Aorta (tissue), 5 donors: Measurements from ENCODE around the gene GREB1. TPM values are rescaled to one million over a fixed set of nuclear protein-coding genes. Genes with fewer than 3 reads are reported as not detected.

Source experiments
- ATAC-seq: fragments of 200-7000 bp; cut with Tn5 transposase; one replicate; pipeline ENCODE4 v1.9.1; 2022; ENCODE audit warnings: moderate library complexity; ENCODE audit not compliant: low FRiP score
- DNase-seq, 2 donors: peaks; one replicate each; pipeline ENCODE4 v3.0.0-alpha.2; 2020
- H3K27ac ChIP-seq, 2 donors: one replicate each; pipeline ENCODE4 v1.5.1; 2013; ENCODE audit warnings: low read length in 2 of 2, mild to moderate bottlenecking in 2 of 2, moderate library complexity in 2 of 2, control low read depth in 1 of 2, inconsistent platforms in 1 of 2, low read depth in 1 of 2
- H3K27me3 ChIP-seq, 2 donors: one replicate each; pipeline ENCODE4 v1.6.1; 2013; ENCODE audit warnings: control low read depth in 1 of 2, low read length in 1 of 2, mild to moderate bottlenecking in 1 of 2, moderate library complexity in 1 of 2; ENCODE audit not compliant: insufficient read depth in 2 of 2, control insufficient read depth in 1 of 2
- H3K36me3 ChIP-seq, 2 donors: one replicate each; pipeline ENCODE4 v1.6.1; 2013; ENCODE audit warnings: control low read depth in 1 of 2, low read length in 1 of 2, mild to moderate bottlenecking in 1 of 2; ENCODE audit not compliant: insufficient read depth in 2 of 2, control insufficient read depth in 1 of 2
- H3K4me1 ChIP-seq, 2 donors: one replicate each; pipeline ENCODE4 v1.6.1; 2013; ENCODE audit warnings: low read length in 2 of 2, control low read depth in 1 of 2, mild to moderate bottlenecking in 1 of 2, moderate library complexity in 1 of 2; ENCODE audit not compliant: insufficient read depth in 2 of 2, control insufficient read depth in 1 of 2
- H3K4me3 ChIP-seq, 2 donors: one replicate each; pipeline ENCODE4 v1.5.1; 2013; ENCODE audit warnings: low read length in 2 of 2, control low read depth in 1 of 2, mild to moderate bottlenecking in 1 of 2
- H3K9me3 ChIP-seq: one replicate; pipeline ENCODE4 v1.6.1; 2013; ENCODE audit warnings: mild to moderate bottlenecking, low read length; ENCODE audit not compliant: control insufficient read depth
- WGBS, 2 donors: extraction: QIAGEN DNeasy Blood & Tissue Kit; methylation state at CpG; one replicate each; pipeline ENCODE4 v1.1.7; 2013; 5-methylcytosine and 5-hydroxymethylcytosine counted together
- intact Hi-C, 2 donors: fragments of 100-400 bp; cut with DNase I; formaldehyde crosslinking; loops; one replicate each; pipeline versions ENCODE4 v1.14.2 to v1.15.0; 2022
- polyA plus RNA-seq, 2 donors: library from polyadenylated mRNA; stranded (reverse); fragments of 200-250 nt; gene quantifications; one replicate each; pipeline ENCODE4 v1.2.3, GENCODE V29; 2013
- total RNA-seq, 2 donors: library from RNA; stranded (reverse); fragmentation: NEBNext Ultra II Directional; extraction: Animal tissue kit (Norgen Biotek cat#: 25700); gene quantifications; one replicate each; pipeline ENCODE4 v1.2.1, GENCODE V29; 2021
- donor health status: healthy with polysubstance abuse.
- donor health status: Bipolar disorder and iron deficiency.
- donor health status: DM: no; HTN: no; CAD: no.
- donor health status: DM: no; HTN: no; CAD: no.
- donor health status: DM: yes; HTN: yes; CAD: no.

Gene GREB1
- total and polyA plus RNA-seq, 4 donors = 0.13 to 8.6 (median 7.2) TPM; not detected in 1

- Histone ChIP-seq H3K27me3 (no peaks in the 10 kb centered on the region), H3K4me3 (no peak overlapping the region), H3K9me3 (no peaks in the 10 kb centered on the region), H3K36me3 (no peaks in the 10 kb centered on the region), H3K4me1 (no peaks in the 10 kb centered on the region), H3K27ac (no peak overlapping the region)
- no peak for DNase-seq
- intact Hi-C loops = no loop called here
- ATAC-seq = no peak
- WGBS, 2 donors = 71 to 78% methylated on average over 14 of the region's 14 CpGs
Measured at GRCh38 chr2:11678306-11678960, 144.6 kb downstream of the GREB1 start.

DNA sequence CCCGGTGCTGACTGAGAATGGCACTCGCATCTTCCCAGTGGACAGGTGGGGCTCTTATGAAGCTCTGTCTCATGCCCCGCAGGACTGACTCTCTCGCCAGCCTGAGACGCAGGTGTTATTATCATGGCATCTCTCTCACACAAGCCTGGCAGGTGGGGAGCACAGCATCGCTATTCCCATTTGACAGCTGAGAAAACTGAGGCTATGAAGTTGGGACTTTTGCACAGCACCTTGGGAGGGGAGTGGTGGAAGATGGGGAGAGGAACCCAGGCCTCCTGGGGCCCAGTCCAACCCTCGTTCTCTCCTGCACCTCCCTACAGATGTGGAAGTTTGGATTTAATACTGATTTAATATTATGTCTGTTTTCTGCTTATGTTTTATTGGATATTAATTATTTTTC is 145.2 kb downstream of the GREB1 start:
- no peaks in the 10 kb centered on the region for H3K27me3 ChIP-seq
- H3K4me1 ChIP-seq = no peaks in the 10 kb centered on the region
- no peaks in the 10 kb centered on the region for H3K9me3 ChIP-seq
- WGBS, 2 donors = 77 to 82% methylated on average over 7 of the region's 7 CpGs
- H3K27ac ChIP-seq = no peak overlapping the region
- intact Hi-C loops = no loop called here
- no peak for DNase-seq
- no peak overlapping the region for H3K4me3 ChIP-seq
- no peak for ATAC-seq
- H3K36me3 ChIP-seq = no peaks in the 10 kb centered on the region

DNA sequence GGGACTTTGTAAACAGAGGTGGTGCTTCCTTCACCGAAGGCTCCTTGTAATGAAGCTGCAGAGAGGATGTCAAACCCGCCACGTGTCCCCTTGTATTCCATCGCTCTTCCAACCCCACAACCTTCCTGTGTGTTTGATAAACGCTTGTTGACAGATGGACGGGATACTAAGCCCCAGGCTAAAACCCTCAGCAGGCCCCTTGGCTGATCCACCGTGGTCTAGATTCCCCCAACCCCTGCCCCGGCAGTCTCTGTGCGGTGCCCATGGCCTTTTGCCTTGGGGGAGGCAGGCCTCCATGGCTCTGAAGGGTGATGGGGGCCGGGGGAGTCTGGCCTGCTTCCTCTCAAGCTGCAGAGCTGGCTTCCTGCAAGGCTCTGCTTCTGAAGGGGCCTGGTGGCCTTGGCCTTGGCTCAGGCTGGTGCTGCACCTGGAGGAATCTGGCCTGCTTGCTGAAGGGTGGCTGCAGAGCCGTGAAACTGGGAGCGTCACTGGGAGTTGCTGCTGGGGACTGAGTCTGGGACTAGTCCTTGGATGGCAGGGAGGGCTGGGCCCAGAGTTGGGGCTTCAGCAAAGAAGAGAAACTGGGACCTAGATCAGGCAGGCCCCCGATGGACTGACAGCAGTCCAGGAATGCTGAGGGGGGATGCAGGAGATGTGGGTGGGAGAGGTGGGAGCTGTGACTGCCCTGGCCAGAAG is 145.8 kb downstream of the GREB1 start:
- Histone ChIP-seq H3K4me1 (no peaks in the 10 kb centered on the region), H3K4me3 (no peak overlapping the region), H3K27ac (no peak overlapping the region), H3K9me3 (no peaks in the 10 kb centered on the region), H3K27me3 (no peaks in the 10 kb centered on the region), H3K36me3 (no peaks in the 10 kb centered on the region)
- WGBS, 2 donors = 87 to 91% methylated on average over 13 of the region's 13 CpGs
- ATAC-seq = no peak
- no peak for DNase-seq
- intact Hi-C loops = loop anchor here (10.0 kb wide), 1 partner anchor 205 kb away; no protein-coding TSS in a partner anchor

DNA sequence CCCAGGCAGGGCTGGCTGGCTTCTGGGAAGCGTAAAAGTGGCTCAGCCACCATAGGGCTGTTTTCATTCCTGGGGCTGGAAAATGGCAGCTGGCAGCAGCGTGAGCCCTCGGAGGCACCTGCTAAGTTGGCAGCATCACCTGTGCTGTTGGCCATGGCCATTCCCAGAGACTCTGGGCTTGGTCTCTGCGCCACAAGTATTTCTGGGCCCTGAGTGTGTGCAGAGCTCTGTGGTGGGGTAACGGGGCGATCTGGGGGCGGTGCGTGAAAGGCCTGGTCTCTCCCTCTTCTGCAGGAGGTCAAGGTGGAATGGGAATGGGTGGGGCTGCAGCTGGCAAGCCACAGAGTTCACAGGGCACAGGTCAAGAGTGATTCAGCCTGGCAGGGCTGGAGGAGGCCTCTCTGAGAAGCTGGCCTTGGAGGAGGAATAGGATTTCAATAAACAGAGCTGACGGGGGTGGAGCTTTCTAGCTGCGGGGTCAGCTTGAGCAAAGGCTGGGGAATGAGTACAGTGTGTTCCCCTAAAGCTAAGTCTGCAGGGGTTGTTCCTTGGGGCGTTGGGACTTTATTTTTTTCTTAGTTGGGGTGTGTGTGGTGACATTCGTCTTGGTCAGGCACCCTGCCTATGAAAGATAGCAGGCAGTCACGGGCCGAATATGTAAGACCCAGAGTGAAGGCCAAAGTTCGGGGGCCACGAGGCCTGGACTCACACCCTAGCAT is 146.5 kb downstream of the GREB1 start:
- DNase-seq (no peak), ATAC-seq (no peak)
- Histone ChIP-seq H3K36me3 (no peaks in the 10 kb centered on the region), H3K4me3 (no peak overlapping the region), H3K27me3 (no peaks in the 10 kb centered on the region), H3K27ac (no peak overlapping the region), H3K9me3 (no peaks in the 10 kb centered on the region), H3K4me1 (no peaks in the 10 kb centered on the region)
- intact Hi-C loops = loop anchor here (10.0 kb wide), 1 partner anchor 206 kb away; no protein-coding TSS in a partner anchor
- 84% methylated on average over 16 of the region's 16 CpGs for WGBS, 2 donors

DNA sequence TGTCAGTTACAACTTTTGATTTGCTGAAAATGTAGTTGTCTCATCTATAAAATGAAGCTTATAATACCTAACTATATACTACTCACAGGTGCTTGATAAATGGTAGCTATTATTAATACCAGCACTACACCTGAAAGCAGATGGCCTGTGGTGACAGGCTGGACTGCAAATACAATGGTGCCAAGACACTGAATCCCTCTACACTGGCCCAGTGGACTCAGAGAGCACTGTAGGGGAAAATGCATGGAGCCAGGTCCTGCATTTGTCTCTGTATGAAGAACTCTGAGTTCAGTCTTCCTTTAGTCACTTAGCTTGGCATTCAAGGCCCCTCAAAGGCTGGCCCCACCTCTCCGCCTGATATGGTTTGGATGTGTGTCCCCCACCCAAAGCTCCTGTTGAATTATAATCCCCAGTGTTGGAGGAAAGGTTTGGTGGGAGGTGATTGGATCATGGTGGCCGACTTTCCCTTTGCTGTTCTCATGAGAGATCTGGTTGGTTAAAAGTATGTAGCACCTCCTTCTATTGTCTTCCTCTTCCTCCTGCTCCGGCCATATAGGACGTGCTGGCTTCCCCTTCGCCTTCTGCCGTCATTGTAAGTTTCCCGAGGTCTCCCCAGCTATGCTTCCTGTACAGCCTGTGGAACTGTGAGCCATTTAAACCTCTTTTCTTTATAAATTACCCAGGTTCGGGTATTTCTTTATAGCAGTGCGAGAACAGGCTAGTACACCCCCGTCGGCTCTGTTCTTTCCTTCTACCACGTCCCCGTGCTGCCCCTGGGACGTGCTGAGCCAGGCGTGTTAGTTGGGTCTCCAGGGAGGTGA is 147.3 kb downstream of the GREB1 start:
- H3K4me3 ChIP-seq = no peak overlapping the region
- no peaks in the 10 kb centered on the region for H3K27me3 ChIP-seq
- ATAC-seq (no peak), DNase-seq (no peak)
- no peaks in the 10 kb centered on the region for H3K36me3 ChIP-seq
- WGBS, 2 donors = 87 to 89% methylated on average over 15 of the region's 15 CpGs
- intact Hi-C loops = loop anchor here (10.0 kb wide), 1 partner anchor 206 kb away; no protein-coding TSS in a partner anchor
- no peaks in the 10 kb centered on the region for H3K9me3 ChIP-seq
- no peaks in the 10 kb centered on the region for H3K4me1 ChIP-seq
- H3K27ac ChIP-seq = no peak overlapping the region

GRCh38 chr2:11681722-11682589 is 148.1 kb downstream of the GREB1 start:
- Histone ChIP-seq H3K4me3 (no peak overlapping the region), H3K4me1 (no peaks in the 10 kb centered on the region), H3K9me3 (no peaks in the 10 kb centered on the region), H3K27ac (no peak overlapping the region), H3K36me3 (no peaks in the 10 kb centered on the region), H3K27me3 (no peaks in the 10 kb centered on the region)
- DNase-seq (no peak), ATAC-seq (no peak)
- 61 to 65% methylated on average over 31 of the region's 31 CpGs for WGBS, 2 donors
- intact Hi-C loops = loop anchor here (10.0 kb wide), 1 partner anchor 207 kb away; no protein-coding TSS in a partner anchor

GRCh38 chr2:11682590-11682915 is 148.7 kb downstream of the GREB1 start:
- Histone ChIP-seq H3K36me3 (no peaks in the 10 kb centered on the region), H3K27me3 (no peaks in the 10 kb centered on the region), H3K4me3 (no peak overlapping the region), H3K4me1 (no peaks in the 10 kb centered on the region), H3K27ac (no peak overlapping the region), H3K9me3 (no peaks in the 10 kb centered on the region)
- intact Hi-C loops = loop anchor here (10.0 kb wide), 1 partner anchor 208 kb away; no protein-coding TSS in a partner anchor
- WGBS, 2 donors = 89 to 93% methylated on average over 8 of the region's 8 CpGs
- DNase-seq (no peak), ATAC-seq (no peak)
